ENCODE results near the gene CASZ1. TPM values are rescaled to one million over a fixed set of nuclear protein-coding genes. Genes with fewer than 3 reads are reported as not detected.

The CASZ1 gene
- total and polyA plus RNA-seq, 9 donors = 2.4 to 15.7 (median 4.0) TPM

DNA sequence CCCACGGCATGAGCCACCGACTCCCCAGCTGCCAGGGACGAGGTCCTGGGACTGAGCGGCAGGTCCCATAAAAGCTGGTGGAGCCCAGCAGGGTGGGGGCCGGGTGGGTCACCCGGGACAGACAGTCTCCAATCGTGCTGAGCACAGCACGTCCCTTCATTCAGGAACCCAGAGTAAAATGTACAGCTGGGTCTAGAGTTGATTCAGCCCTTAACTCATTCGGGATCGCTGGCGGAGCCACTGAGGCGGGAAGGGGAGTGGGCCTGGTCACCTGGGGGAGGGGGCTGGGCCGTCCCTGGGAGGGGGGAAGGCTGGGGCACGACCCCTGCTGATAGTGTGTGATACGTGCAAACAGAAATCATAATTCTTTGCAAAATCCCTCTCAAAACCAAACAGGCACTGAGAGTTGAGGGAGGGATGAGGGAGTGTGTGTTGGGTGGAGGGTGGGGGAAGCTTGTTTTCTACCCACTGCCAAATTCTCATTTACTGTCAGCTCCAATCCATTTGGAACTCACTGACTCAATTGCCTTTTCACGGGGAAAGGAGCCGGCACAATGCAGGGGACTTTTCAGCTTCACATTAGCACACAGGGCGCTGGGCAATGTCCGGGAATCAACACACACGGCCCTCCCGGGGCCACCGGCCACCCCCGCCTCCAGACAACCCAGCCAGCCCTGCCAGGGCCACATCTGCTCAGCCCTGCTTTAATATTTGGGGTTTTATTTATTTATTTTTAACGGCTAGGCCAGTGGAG lies 13.8 kb downstream of the CASZ1 start:
- H3K36me3 ChIP-seq = no peaks in the 10 kb centered on the region
- no peak for DNase-seq
- intact Hi-C loops (cut with DNase I) = no loop called here
- no peaks in the 10 kb centered on the region for H3K9me3 ChIP-seq
- TF ChIP-seq, protein P1, sequence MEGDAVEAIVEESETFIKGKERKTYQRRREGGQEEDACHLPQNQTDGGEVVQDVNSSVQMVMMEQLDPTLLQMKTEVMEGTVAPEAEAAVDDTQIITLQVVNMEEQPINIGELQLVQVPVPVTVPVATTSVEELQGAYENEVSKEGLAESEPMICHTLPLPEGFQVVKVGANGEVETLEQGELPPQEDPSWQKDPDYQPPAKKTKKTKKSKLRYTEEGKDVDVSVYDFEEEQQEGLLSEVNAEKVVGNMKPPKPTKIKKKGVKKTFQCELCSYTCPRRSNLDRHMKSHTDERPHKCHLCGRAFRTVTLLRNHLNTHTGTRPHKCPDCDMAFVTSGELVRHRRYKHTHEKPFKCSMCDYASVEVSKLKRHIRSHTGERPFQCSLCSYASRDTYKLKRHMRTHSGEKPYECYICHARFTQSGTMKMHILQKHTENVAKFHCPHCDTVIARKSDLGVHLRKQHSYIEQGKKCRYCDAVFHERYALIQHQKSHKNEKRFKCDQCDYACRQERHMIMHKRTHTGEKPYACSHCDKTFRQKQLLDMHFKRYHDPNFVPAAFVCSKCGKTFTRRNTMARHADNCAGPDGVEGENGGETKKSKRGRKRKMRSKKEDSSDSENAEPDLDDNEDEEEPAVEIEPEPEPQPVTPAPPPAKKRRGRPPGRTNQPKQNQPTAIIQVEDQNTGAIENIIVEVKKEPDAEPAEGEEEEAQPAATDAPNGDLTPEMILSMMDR (IDR thresholded peaks at IDR 0.05) = no peak
- no peak overlapping the region for H3K4me3 ChIP-seq
- no peak overlapping the region for H3K27ac ChIP-seq
- H3K4me1 ChIP-seq (ENCODE audit: insufficient read depth) = no peaks in the 10 kb centered on the region
- 56 to 59% (median 58%) methylated on average over 24 of the region's 24 CpGs for WGBS, 3 donors
- no peaks in the 10 kb centered on the region for H3K27me3 ChIP-seq

DNA sequence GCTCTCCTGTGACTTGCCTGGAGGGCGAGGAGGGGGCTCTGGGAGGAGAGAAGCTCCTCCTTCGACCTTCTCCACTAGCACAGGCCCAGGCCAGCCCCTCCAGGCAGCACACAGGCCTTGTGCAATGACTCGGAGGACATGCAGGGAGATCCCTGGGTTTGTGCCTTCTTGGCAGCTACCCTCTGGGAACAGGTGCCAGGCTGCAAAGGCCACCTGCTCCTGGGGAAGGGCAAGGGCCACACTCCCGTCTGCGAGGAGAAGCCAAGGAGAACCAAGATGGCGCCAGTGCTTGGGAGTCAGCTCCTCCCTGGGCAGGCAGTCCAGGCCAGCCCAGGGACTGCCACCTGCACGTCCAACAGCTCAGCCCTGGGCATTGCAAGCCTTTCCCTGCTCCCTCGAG lies 15.3 kb downstream of the CASZ1 start:
- TF ChIP-seq EP300 (IDR thresholded peaks at IDR 0.05) (no peak), POLR2A (IDR thresholded peaks at IDR 0.05) (no peak)
- TF ChIP-seq, protein P1 (IDR thresholded peaks at IDR 0.05) = no peak
- no peak overlapping the region for H3K27ac ChIP-seq
- no peak for DNase-seq
- no peak overlapping the region for H3K4me3 ChIP-seq
- WGBS, 3 donors = 70 to 85% (median 81%) methylated on average over 7 to 8 of the region's 8 CpGs
- intact Hi-C loops (cut with DNase I) = no loop called here
- no peaks in the 10 kb centered on the region for H3K27me3 ChIP-seq
- no peaks in the 10 kb centered on the region for H3K36me3 ChIP-seq
- H3K4me1 ChIP-seq (ENCODE audit: insufficient read depth) = no peaks in the 10 kb centered on the region
- H3K9me3 ChIP-seq = no peaks in the 10 kb centered on the region

DNA sequence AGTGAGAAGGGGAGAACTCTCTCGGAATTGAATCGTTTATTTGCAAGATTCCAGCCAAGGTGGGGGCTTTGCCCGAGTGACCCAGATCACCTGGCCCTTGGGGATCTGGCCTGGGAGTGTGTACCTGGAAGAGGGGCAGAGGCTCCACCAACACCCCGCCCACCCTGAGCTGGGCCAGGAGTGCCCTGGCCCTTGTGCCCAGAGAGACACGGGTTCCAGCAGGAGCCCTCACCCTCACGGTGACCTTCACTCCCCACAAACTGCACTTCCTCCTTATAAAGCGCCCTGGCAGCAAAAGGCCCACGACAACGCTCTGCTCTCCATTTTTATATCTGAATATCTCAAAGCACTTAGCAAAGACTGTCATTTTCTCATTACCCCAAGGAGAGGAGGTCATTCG lies 16.6 kb downstream of the CASZ1 start:
- no peak for DNase-seq
- Histone ChIP-seq H3K36me3 (no peaks in the 10 kb centered on the region), H3K9me3 (no peaks in the 10 kb centered on the region), H3K27me3 (no peaks in the 10 kb centered on the region), H3K27ac (no peak overlapping the region), H3K4me3 (no peak overlapping the region), H3K4me1 (ENCODE audit: insufficient read depth) (no peaks in the 10 kb centered on the region)
- WGBS, 3 donors = 72 to 73% (median 72%) methylated on average over 10 of the region's 10 CpGs
- intact Hi-C loops (cut with DNase I) = no loop called here
- TF ChIP-seq, protein P1 (IDR thresholded peaks at IDR 0.05) = no peak
- TF ChIP-seq EP300 (IDR thresholded peaks at IDR 0.05) (no peak), POLR2A (IDR thresholded peaks at IDR 0.05) (no peak)

DNA sequence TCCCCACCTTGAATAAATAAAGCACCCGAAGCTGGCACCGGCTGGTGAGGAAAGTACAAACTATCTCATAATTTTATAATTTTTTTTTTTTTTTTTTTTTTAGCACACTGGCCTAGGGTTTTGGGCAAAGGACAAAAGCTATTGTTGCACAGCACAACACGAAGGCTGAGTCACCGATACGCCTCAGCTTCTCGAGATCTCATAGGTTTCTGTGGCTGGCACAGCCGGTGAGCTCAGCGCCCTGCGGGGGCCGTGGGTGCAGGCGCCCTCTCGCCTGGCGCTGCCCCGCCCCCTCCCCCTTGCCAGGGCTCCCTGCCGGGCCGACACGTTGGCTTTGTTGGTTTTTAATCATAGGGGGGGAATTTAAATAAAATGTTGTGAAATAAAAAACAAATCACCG lies 17.2 kb downstream of the CASZ1 start:
- Histone ChIP-seq H3K4me1 (ENCODE audit: insufficient read depth) (no peaks in the 10 kb centered on the region), H3K9me3 (no peaks in the 10 kb centered on the region), H3K27ac (no peak overlapping the region), H3K27me3 (no peaks in the 10 kb centered on the region), H3K36me3 (no peaks in the 10 kb centered on the region), H3K4me3 (no peak overlapping the region)
- 86 to 88% (median 86%) methylated on average over 18 of the region's 18 CpGs for WGBS, 3 donors
- no peak for DNase-seq
- intact Hi-C loops (cut with DNase I) = no loop called here
- TF ChIP-seq POLR2A (IDR thresholded peaks at IDR 0.05) = no peak
- TF ChIP-seq EP300 (IDR thresholded peaks at IDR 0.05) = no peak
- TF ChIP-seq, protein P1 (IDR thresholded peaks at IDR 0.05) = no peak
